ENCODE measurements around the gene CPA2. TPM values are rescaled to one million over a fixed set of nuclear protein-coding genes. Genes with fewer than 3 reads are reported as not detected.
"Not testable (repeated sequence)": the region's sequence is repeated elsewhere in the genome, so short reads cannot be mapped to it uniquely, and the experiment has no call there.

CPA2 gene
- total RNA-seq, 1 experiment from 2014 or later, result not detected

- CTCF ChIA-PET, result interaction anchor here (0.6 to 1.4 kb wide), 10 partner anchors 10 to 515 kb away, joined by 3 to 5 read pairs (median 3); no protein-coding TSS in a partner anchor
- intact Hi-C loops (cut with micrococcal nuclease), result loop anchor here (1.0 to 5.0 kb wide), 7 partner anchors 115 to 516 kb away; no protein-coding TSS in a partner anchor
- TF ChIP-seq CTCF (IDR thresholded peaks at IDR 0.05; ENCODE audit: unreplicated experiment), result peak; percentile 96
- no peak overlapping the region for H3K27ac Mint-ChIP-seq (ENCODE audit: low read depth, unreplicated experiment)
- no TSS peak for BruUV-seq (replicated peaks)
- H3K36me3 Mint-ChIP-seq (ENCODE audit: insufficient read depth, unreplicated experiment), result peaks cover 6% of the 10 kb centered on the region
- peaks cover 8% of the 10 kb centered on the region for H3K9me3 Mint-ChIP-seq (ENCODE audit: unreplicated experiment)
- peaks cover 12% of the 10 kb centered on the region for H3K4me1 Mint-ChIP-seq (ENCODE audit: insufficient read depth, unreplicated experiment)
- H3K27me3 Mint-ChIP-seq (ENCODE audit: insufficient read depth, unreplicated experiment), result no peaks in the 10 kb centered on the region
- DNase-seq (ENCODE audit: unreplicated experiment), result peak; percentile 68
- POLR2A ChIA-PET, result interaction anchor here (0.5 to 1.6 kb wide), 5 partner anchors 32 to 164 kb away, joined by 3 to 5 read pairs (median 5); no protein-coding TSS in a partner anchor
- no peak overlapping the region for H3K4me3 Mint-ChIP-seq (ENCODE audit: unreplicated experiment)
These were observed 24.3 kb upstream of the CPA2 start for GRCh38 chr7:130242198-130243014.

DNA sequence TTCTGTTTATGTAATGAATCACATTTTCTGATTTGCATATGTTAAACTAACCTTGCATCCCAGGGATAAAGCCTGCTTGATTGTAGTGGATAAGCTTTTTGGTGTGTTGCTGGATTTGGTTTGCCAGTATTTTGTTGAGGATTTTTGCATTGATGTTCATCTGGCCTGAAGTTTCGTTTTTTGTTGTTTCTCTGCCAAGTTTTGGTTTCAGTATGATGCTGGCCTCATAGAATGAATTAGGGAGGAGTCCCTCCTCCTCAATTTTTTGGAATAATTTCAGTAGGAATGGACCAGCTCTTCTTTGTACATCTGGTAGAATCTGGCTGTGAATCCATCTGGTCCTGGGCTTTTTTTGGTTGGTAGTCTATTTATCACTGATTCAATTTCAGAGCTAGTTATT lies 23.2 kb upstream of the CPA2 start:
- not testable (repeated sequence) for BruUV-seq (replicated peaks); H3K36me3 Mint-ChIP-seq (ENCODE audit: insufficient read depth, unreplicated experiment); H3K27me3 Mint-ChIP-seq (ENCODE audit: insufficient read depth, unreplicated experiment); H3K9me3 Mint-ChIP-seq (ENCODE audit: unreplicated experiment); H3K27ac Mint-ChIP-seq (ENCODE audit: low read depth, unreplicated experiment); H3K4me3 Mint-ChIP-seq (ENCODE audit: unreplicated experiment)
- H3K4me1 Mint-ChIP-seq (ENCODE audit: insufficient read depth, unreplicated experiment), result peaks cover 12% of the 10 kb centered on the region
- DNase-seq (ENCODE audit: unreplicated experiment), result peak; percentile 17
- CTCF ChIA-PET, result interaction anchor here (0.6 to 1.1 kb wide), 11 partner anchors 29 to 876 kb away, joined by 3 to 6 read pairs (median 3); no protein-coding TSS in a partner anchor
- POLR2A ChIA-PET, result interaction anchor here (0.6 to 1.6 kb wide), 4 partner anchors 11 to 415 kb away, joined by 3 to 5 read pairs (median 3); no protein-coding TSS in a partner anchor
- intact Hi-C loops (cut with micrococcal nuclease), result loop anchor here (5.0 kb wide), 1 partner anchor 114 kb away; no protein-coding TSS in a partner anchor

GRCh38 chr7:130246491-130246890 lies 20.2 kb upstream of the CPA2 start:
- CTCF ChIA-PET, result interaction anchor here (0.7 kb wide), 1 partner anchor 511 kb away, joined by 3 read pairs; no protein-coding TSS in a partner anchor
- H3K9me3 Mint-ChIP-seq (ENCODE audit: unreplicated experiment); BruUV-seq (replicated peaks); H3K4me3 Mint-ChIP-seq (ENCODE audit: unreplicated experiment); H3K27ac Mint-ChIP-seq (ENCODE audit: low read depth, unreplicated experiment); POLR2A ChIA-PET; H3K27me3 Mint-ChIP-seq (ENCODE audit: insufficient read depth, unreplicated experiment); H3K36me3 Mint-ChIP-seq (ENCODE audit: insufficient read depth, unreplicated experiment); intact Hi-C loops (cut with micrococcal nuclease); DNase-seq (ENCODE audit: unreplicated experiment): not testable (repeated sequence)
- peaks cover 12% of the 10 kb centered on the region for H3K4me1 Mint-ChIP-seq (ENCODE audit: insufficient read depth, unreplicated experiment)

GRCh38 chr7:130248842-130249241 lies 17.8 kb upstream of the CPA2 start:
- H3K4me1 Mint-ChIP-seq (ENCODE audit: insufficient read depth, unreplicated experiment); BruUV-seq (replicated peaks); DNase-seq (ENCODE audit: unreplicated experiment); intact Hi-C loops (cut with micrococcal nuclease); H3K27ac Mint-ChIP-seq (ENCODE audit: low read depth, unreplicated experiment); CTCF ChIA-PET; H3K27me3 Mint-ChIP-seq (ENCODE audit: insufficient read depth, unreplicated experiment); H3K4me3 Mint-ChIP-seq (ENCODE audit: unreplicated experiment); POLR2A ChIA-PET; H3K36me3 Mint-ChIP-seq (ENCODE audit: insufficient read depth, unreplicated experiment): not testable (repeated sequence)
- H3K9me3 Mint-ChIP-seq (ENCODE audit: unreplicated experiment), result peaks cover 24% of the 10 kb centered on the region

DNA sequence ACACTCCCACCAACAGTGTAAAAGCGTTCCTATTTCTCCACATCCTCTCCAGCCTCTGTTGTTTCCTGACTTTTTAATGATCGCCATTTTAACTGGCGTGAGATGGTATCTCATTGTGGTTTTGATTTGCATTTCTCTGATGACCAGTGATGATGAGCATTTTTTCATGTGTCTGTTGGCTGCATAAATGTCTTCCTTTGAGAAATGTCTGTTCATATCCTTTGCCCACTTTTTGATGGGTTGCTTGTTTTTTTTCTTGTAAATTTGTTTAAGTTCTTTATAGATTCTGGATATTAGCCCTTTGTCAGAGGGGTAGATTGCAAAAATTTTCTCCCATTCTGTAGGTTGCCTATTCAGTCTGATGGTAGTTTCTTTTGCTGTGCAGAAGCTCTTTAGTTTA lies 17.0 kb upstream of the CPA2 start:
- intact Hi-C loops (cut with micrococcal nuclease); DNase-seq (ENCODE audit: unreplicated experiment); H3K4me3 Mint-ChIP-seq (ENCODE audit: unreplicated experiment); H3K27me3 Mint-ChIP-seq (ENCODE audit: insufficient read depth, unreplicated experiment); H3K4me1 Mint-ChIP-seq (ENCODE audit: insufficient read depth, unreplicated experiment); H3K36me3 Mint-ChIP-seq (ENCODE audit: insufficient read depth, unreplicated experiment); POLR2A ChIA-PET; BruUV-seq (replicated peaks); H3K27ac Mint-ChIP-seq (ENCODE audit: low read depth, unreplicated experiment): not testable (repeated sequence)
- CTCF ChIA-PET, result interaction anchor here (0.6 kb wide), 1 partner anchor 41 kb away, joined by 4 read pairs; no protein-coding TSS in a partner anchor
- H3K9me3 Mint-ChIP-seq (ENCODE audit: unreplicated experiment), result peaks cover 25% of the 10 kb centered on the region

GRCh38 chr7:130254555-130254954 lies 12.1 kb upstream of the CPA2 start:
- DNase-seq (ENCODE audit: unreplicated experiment), result no peak
- no TSS peak for BruUV-seq (replicated peaks)
- H3K27me3 Mint-ChIP-seq (ENCODE audit: insufficient read depth, unreplicated experiment), result no peaks in the 10 kb centered on the region
- intact Hi-C loops (cut with micrococcal nuclease), result no loop called here
- TF ChIP-seq CTCF (IDR thresholded peaks at IDR 0.05; ENCODE audit: unreplicated experiment), result no peak
- H3K36me3 Mint-ChIP-seq (ENCODE audit: insufficient read depth, unreplicated experiment), result no peaks in the 10 kb centered on the region
- H3K4me3 Mint-ChIP-seq (ENCODE audit: unreplicated experiment), result no peak overlapping the region
- H3K9me3 Mint-ChIP-seq (ENCODE audit: unreplicated experiment), result peaks cover 17% of the 10 kb centered on the region
- no peaks in the 10 kb centered on the region for H3K4me1 Mint-ChIP-seq (ENCODE audit: insufficient read depth, unreplicated experiment)
- ChIA-PET CTCF (interaction anchor here (0.7 to 1.1 kb wide), 2 partner anchors 9 to 503 kb away, joined by 3 to 5 read pairs; no protein-coding TSS in a partner anchor), POLR2A (no interaction called here)
- no peak overlapping the region for H3K27ac Mint-ChIP-seq (ENCODE audit: low read depth, unreplicated experiment)

Measured in MCF 10A (cell line).